DOHH2 (cell line): Measurements from ENCODE around the gene PHACTR1.

Source experiments
- H3F3A ChIP-seq: fragments of 200-600 bp; sonication (generic), shearing (Covaris generic); 2 replicates; pipeline ENCODE4 v1.6.0; 2016; ENCODE audit warnings: antibody characterized with exemption, mild to moderate bottlenecking; ENCODE audit not compliant: control insufficient read depth, insufficient read depth
- H3K27ac ChIP-seq: fragments of 200-600 bp; sonication (generic); 2 replicates; pipeline ENCODE4 v1.5.1; 2014; ENCODE audit warnings: low read depth, mild to moderate bottlenecking, low read length, moderate library complexity
- H3K27me3 ChIP-seq: fragments of 200-600 bp; sonication (generic); 2 replicates; pipeline ENCODE4 v1.6.1; 2014; ENCODE audit warnings: mild to moderate bottlenecking, low read length, mixed read lengths; ENCODE audit not compliant: control insufficient read depth
- H3K36me3 ChIP-seq: fragments of 200-600 bp; sonication (generic); 2 replicates; pipeline ENCODE4 v1.6.1; 2014; ENCODE audit warnings: mild to moderate bottlenecking, low read length, moderate library complexity, mixed read lengths; ENCODE audit not compliant: control insufficient read depth
- H3K4me1 ChIP-seq: fragments of 200-600 bp; sonication (generic); 2 replicates; pipeline ENCODE4 v1.6.1; 2014; ENCODE audit warnings: mild to moderate bottlenecking, low read length, mixed read lengths; ENCODE audit not compliant: control insufficient read depth
- H3K4me2 ChIP-seq: fragments of 200-600 bp; sonication (generic); 2 replicates; pipeline ENCODE4 v1.6.0; 2014; ENCODE audit warnings: mild to moderate bottlenecking, low read length, moderate library complexity
- H3K4me3 ChIP-seq: fragments of 200-600 bp; sonication (generic); 2 replicates; pipeline ENCODE4 v1.5.1; 2014; ENCODE audit warnings: mild to moderate bottlenecking, low read length, mixed read lengths
- H3K79me2 ChIP-seq: fragments of 200-600 bp; sonication (generic); 2 replicates; pipeline ENCODE4 v1.6.1; 2014; ENCODE audit warnings: mild to moderate bottlenecking, low read length, mixed read lengths; ENCODE audit not compliant: control insufficient read depth
- H3K9me2 ChIP-seq: fragments of 200-600 bp; sonication (generic); replicated peaks from 2 replicates; pipeline ENCODE4 v1.6.1; 2014; ENCODE audit warnings: mild to moderate bottlenecking, low read length, mixed read lengths; ENCODE audit not compliant: control insufficient read depth
- H3K9me3 ChIP-seq: fragments of 200-600 bp; sonication (generic); 2 replicates; pipeline ENCODE4 v1.6.1; 2014; ENCODE audit warnings: antibody characterized with exemption, low read length, mixed read lengths; ENCODE audit not compliant: control insufficient read depth, insufficient read depth
- H4K20me1 ChIP-seq: fragments of 200-600 bp; sonication (generic); 2 replicates; pipeline ENCODE4 v1.6.0; 2014; ENCODE audit warnings: low read depth, mild to moderate bottlenecking, antibody characterized with exemption, low read length, moderate library complexity; ENCODE audit not compliant: control insufficient read depth, insufficient read depth
- CTCF ChIP-seq: fragments of 200-600 bp; sonication (generic); IDR thresholded peaks from one replicate; pipeline ENCODE4 v1.5.1; 2014; ENCODE audit warnings: antibody characterized with exemption, mild to moderate bottlenecking, low read depth, low read length; ENCODE audit not compliant: poor library complexity, severe bottlenecking
- EZH2phosphoT487 ChIP-seq: fragments of 200-600 bp; sonication (generic); IDR thresholded peaks from 2 replicates; pipeline ENCODE4 v1.6.1; 2017; ENCODE audit warnings: borderline replicate concordance, mild to moderate bottlenecking, antibody characterized with exemption, low read length, moderate library complexity, mixed read lengths

The PHACTR1 gene

GRCh38 chr6:13034316-13034715, 317.7 kb downstream of the PHACTR1 start:
- H3K9me2 ChIP-seq, result no peaks in the 10 kb centered on the region; the same call in 1 of the 2 replicates
- H3K4me3 ChIP-seq, result no peak overlapping the region
- H3K9me3 ChIP-seq, result no peaks in the 10 kb centered on the region
- TF ChIP-seq CTCF (no peak), EZH2phosphoT487 (no peak)
- no peaks in the 10 kb centered on the region for H3F3A ChIP-seq
- no peaks in the 10 kb centered on the region for H4K20me1 ChIP-seq
- no peak overlapping the region for H3K4me2 ChIP-seq
- H3K4me1 ChIP-seq, result peaks cover 9% of the 10 kb centered on the region; the same call in 1 of the 2 replicates
- H3K27me3 ChIP-seq, result peaks cover 9% of the 10 kb centered on the region
- H3K27ac ChIP-seq, result no peak overlapping the region
- H3K79me2 ChIP-seq, result no peaks in the 10 kb centered on the region
- H3K36me3 ChIP-seq, result no peaks in the 10 kb centered on the region

- no peaks in the 10 kb centered on the region for H3K79me2 ChIP-seq
- no peaks in the 10 kb centered on the region; the same call in 1 of the 2 replicates for H3K9me2 ChIP-seq
- H4K20me1 ChIP-seq, result no peaks in the 10 kb centered on the region
- no peak overlapping the region for H3K4me3 ChIP-seq
- no peaks in the 10 kb centered on the region for H3K36me3 ChIP-seq
- H3K4me2 ChIP-seq, result no peak overlapping the region
- H3K4me1 ChIP-seq, result peaks cover 9% of the 10 kb centered on the region; the same call in 1 of the 2 replicates
- no peak overlapping the region for H3K27ac ChIP-seq
- TF ChIP-seq CTCF (no peak), EZH2phosphoT487 (no peak)
- no peaks in the 10 kb centered on the region for H3F3A ChIP-seq
- no peaks in the 10 kb centered on the region for H3K9me3 ChIP-seq
- peaks cover 9% of the 10 kb centered on the region for H3K27me3 ChIP-seq
Observed at GRCh38 chr6:13035606-13036005, 319.0 kb downstream of the PHACTR1 start.

- Histone ChIP-seq H3K79me2 (no peaks in the 10 kb centered on the region), H3K4me1 (peaks cover 1% of the 10 kb centered on the region; the same call in 1 of the 2 replicates), H3K9me2 (no peaks in the 10 kb centered on the region; the same call in 1 of the 2 replicates), H4K20me1 (no peaks in the 10 kb centered on the region), H3K4me2 (no peak overlapping the region), H3K9me3 (no peaks in the 10 kb centered on the region), H3K36me3 (no peaks in the 10 kb centered on the region), H3K27me3 (peaks cover 2% of the 10 kb centered on the region), H3K27ac (no peak overlapping the region), H3F3A (no peaks in the 10 kb centered on the region), H3K4me3 (no peak overlapping the region)
- TF ChIP-seq CTCF (no peak), EZH2phosphoT487 (no peak)
Observed at GRCh38 chr6:13038315-13038714, 321.7 kb downstream of the PHACTR1 start.
